ENCODE results near the gene LYAR. TPM values are rescaled to one million over a fixed set of nuclear protein-coding genes. Genes with fewer than 3 reads are reported as not detected.

The LYAR gene
- total and polyA plus RNA-seq, 2 of the 4 experiments (the other 2 are of a cell fraction): 5.4 to 8.2 TPM

GRCh38 chr4:4270529-4270928 is 19.4 kb downstream of the LYAR start:
- Histone ChIP-seq H3K9me3 (ENCODE audit: control insufficient read depth, insufficient read depth, low read length) (no peaks in the 10 kb centered on the region), H3K9ac (ENCODE audit: low read depth, low read length) (no peak overlapping the region), H4K8ac (ENCODE audit: low read depth in 2 of 2, low read length in 2 of 2) (no peak overlapping the region), H4K5ac (ENCODE audit: low read depth, low read length) (no peak overlapping the region), H3K4me1 (ENCODE audit: control insufficient read depth, insufficient read depth, low read length) (no peaks in the 10 kb centered on the region; the same call in 1 of the 2 replicates), H3K18ac (ENCODE audit: low read depth, low read length) (no peak overlapping the region), H3K4me3 (ENCODE audit: insufficient read depth, low read depth, low read length) (no peak overlapping the region), H2BK5ac (ENCODE audit: low read depth, low read length, poor library complexity, severe bottlenecking) (no peak overlapping the region), H3K27ac (ENCODE audit: insufficient read depth, low read length) (no peak overlapping the region), H2AFZ (replicated peaks; ENCODE audit: low read length, poor library complexity) (no peak overlapping the region), H3K23ac (ENCODE audit: low read depth, low read length) (no peak overlapping the region), H2BK20ac (ENCODE audit: low read depth, low read length) (no peak overlapping the region), H2AK5ac (ENCODE audit: low read depth, low read length) (no peak overlapping the region), H2AK9ac (replicated peaks; ENCODE audit: low read depth, low read length, poor library complexity) (no peak overlapping the region), H4K20me1 (ENCODE audit: insufficient read depth, low read length) (no peaks in the 10 kb centered on the region), H3K56ac (ENCODE audit: extremely low read depth, insufficient read depth, low read length) (no peak overlapping the region), H3K4ac (ENCODE audit: low read depth, low read length) (no peak overlapping the region), H3K9me1 (ENCODE audit: insufficient read depth, low read length) (no peaks in the 10 kb centered on the region), H3K79me1 (ENCODE audit: low read depth in 1 of 2, low read length in 2 of 2) (no peaks in the 10 kb centered on the region), H2BK120ac (ENCODE audit: low read depth, low read length) (no peak overlapping the region), H3K27me3 (ENCODE audit: control insufficient read depth, insufficient read depth, low read length) (no peaks in the 10 kb centered on the region), H2BK15ac (ENCODE audit: low read depth, low read length) (no peak overlapping the region), H3K4me2 (ENCODE audit: low read depth, low read length) (no peak overlapping the region), H3K14ac (replicated peaks; ENCODE audit: low read depth, low read length) (no peak overlapping the region), H4K91ac (ENCODE audit: insufficient read depth, low read depth, low read length) (no peak overlapping the region), H3K36me3 (ENCODE audit: control insufficient read depth, insufficient read depth, low read length) (peaks cover 32% of the 10 kb centered on the region)
- ATAC-seq (ENCODE audit: low read depth) (no peak), DNase-seq (no peak)
- BruUV-seq (replicated peaks): no TSS peak
- TF ChIP-seq MAFK (IDR thresholded peaks at IDR 0.05; ENCODE audit: low read depth, low read length): no peak
- no peak for TF ChIP-seq POLR2A (IDR thresholded peaks at IDR 0.05; ENCODE audit: low read depth, low read length)
- intact Hi-C loops (cut with micrococcal nuclease): no loop called here
- in situ Hi-C loops (cut with MboI; ENCODE audit: low sequenced_read_pairs): no loop called here
- dilution Hi-C loops (cut with HindIII; ENCODE audit: low sequenced_read_pairs, unreplicated experiment): no loop called here
- ChIA-PET CTCF (no interaction called here), POLR2A (ENCODE audit: unreplicated experiment) (no interaction called here)
- WGBS, 2 experiments (ENCODE audit: extremely low coverage in 2 of 2, insufficient read length in 1 of 2): no CpG with 5 or more reads among the region's 4 CpGs
